ENCODE data around the gene FBXO27.

FBXO27 gene

DNA sequence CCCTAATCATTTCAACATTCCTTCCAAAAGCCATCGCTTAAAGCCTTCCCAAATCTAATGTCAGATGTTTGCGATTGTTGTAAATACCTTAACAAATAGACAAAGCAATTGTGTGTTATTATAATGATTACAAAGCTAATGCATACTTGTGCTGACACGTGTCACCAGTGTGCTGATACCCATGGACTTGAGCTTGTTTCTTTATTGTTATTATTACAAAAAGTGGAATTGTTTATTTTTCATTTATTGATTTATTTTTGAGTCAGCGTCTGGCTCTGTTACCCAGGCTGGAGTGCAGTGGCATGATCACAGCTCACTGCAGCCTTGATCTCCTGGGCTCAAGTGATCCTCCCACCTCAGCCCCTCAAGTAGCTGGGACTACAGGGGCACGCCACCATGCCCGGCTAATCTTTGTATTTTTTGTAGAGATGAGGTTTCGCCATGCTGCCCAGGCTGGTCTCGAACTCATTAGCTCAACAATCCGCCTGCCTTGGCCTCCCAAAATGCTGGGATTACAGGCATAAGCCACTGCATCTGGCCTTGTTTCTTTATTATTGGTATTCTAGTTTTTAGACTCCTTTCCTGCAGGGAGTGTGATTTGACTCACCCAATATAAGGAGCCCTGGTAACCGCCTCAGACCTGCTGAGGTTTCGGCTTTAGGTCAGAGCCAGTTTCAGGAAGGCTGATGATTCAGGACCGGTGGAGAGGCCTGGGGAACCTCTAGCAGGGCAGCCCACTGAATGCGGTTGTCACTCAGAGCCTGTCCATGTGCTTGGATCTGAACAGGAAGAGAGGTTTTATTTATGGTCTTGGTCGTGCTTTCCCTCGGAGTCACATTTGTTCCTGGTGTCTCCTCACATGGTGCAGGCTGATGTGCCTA, 54.7 kb downstream of the FBXO27 start:
- H4K8ac ChIP-seq (ENCODE audit: low read depth, low read length): no peak overlapping the region
- H2BK120ac ChIP-seq (ENCODE audit: insufficient read depth, low read length, poor library complexity): no peak overlapping the region
- H3K4ac ChIP-seq (ENCODE audit: low read depth, low read length): no peak overlapping the region
- H3K4me2 ChIP-seq (ENCODE audit: low read length): no peak overlapping the region
- no peak overlapping the region for H4K91ac ChIP-seq (ENCODE audit: low read depth, low read length)
- peaks cover 9% of the 10 kb centered on the region for H3K79me1 ChIP-seq (ENCODE audit: low read length)
- no peak overlapping the region for H3K4me3 ChIP-seq (ENCODE audit: low read depth, low read length)
- WGBS (ENCODE audit: extremely low coverage, insufficient coverage, insufficient read length): no CpG with 5 or more reads among the region's 15 CpGs
- peaks cover 6% of the 10 kb centered on the region for H3K9me3 ChIP-seq (ENCODE audit: insufficient read depth, low read depth, low read length)
- H2BK12ac ChIP-seq (ENCODE audit: low read length): no peak overlapping the region
- peaks cover 7 to 9% of the 10 kb centered on the region in 2 experiments for H3K4me1 ChIP-seq (ENCODE audit: control insufficient read depth in 1 of 2, insufficient read depth in 2 of 2, low read length in 2 of 2)
- H3K36me3 ChIP-seq (ENCODE audit: control insufficient read depth in 1 of 2, insufficient read depth in 2 of 2, low read length in 2 of 2): no peaks in the 10 kb centered on the region
- H3K27me3 ChIP-seq (ENCODE audit: insufficient read depth, low read length): no peaks in the 10 kb centered on the region
- no peak overlapping the region for H2AFZ ChIP-seq (ENCODE audit: insufficient read depth, low read length, poor library complexity)
- no peak overlapping the region for H3K9ac ChIP-seq (ENCODE audit: low read length)
- H3K27ac ChIP-seq (ENCODE audit: low read depth, low read length): no peak overlapping the region
- no peaks in the 10 kb centered on the region for H3K79me2 ChIP-seq (ENCODE audit: control insufficient read depth, insufficient read depth, low read length, poor library complexity)
- no peak overlapping the region for H3K14ac ChIP-seq (ENCODE audit: low read length)
- no peak overlapping the region for H4K12ac ChIP-seq (ENCODE audit: low read depth, low read length)
- no peak for DNase-seq
- H3K18ac ChIP-seq (ENCODE audit: low read length): no peak overlapping the region
- H2BK5ac ChIP-seq (ENCODE audit: low read depth, low read length, poor library complexity): no peak overlapping the region
- no peak overlapping the region for H3K23ac ChIP-seq (ENCODE audit: low read length)
- H2AK5ac ChIP-seq (ENCODE audit: low read length): no peak overlapping the region

DNA sequence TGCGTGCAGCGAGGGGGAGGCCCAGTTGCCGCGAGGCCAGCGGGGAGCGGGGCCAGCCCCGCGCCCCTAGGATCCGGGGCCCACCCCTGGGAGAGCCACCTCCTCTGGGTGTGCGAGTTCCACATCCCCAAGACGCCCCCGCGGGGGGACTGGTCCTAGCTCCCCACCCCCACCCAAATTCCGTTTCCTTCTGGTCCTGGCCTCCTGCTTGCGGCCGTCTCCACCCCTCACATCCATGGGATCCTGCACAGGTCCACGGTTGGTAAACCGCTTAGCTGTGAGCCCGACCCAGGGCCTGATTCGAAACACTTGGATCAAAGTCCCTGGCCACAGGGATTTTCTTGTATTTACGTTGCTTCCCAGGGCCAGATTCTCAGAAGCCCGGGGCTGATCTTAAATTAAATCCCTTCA, 56.5 kb downstream of the FBXO27 start:
- H2AFZ ChIP-seq (ENCODE audit: insufficient read depth, low read length, poor library complexity): peak overlapping the region; percentile 77
- no peaks in the 10 kb centered on the region for H3K27me3 ChIP-seq (ENCODE audit: insufficient read depth, low read length)
- H3K23ac ChIP-seq (ENCODE audit: low read length): no peak overlapping the region
- no peak overlapping the region for H3K4ac ChIP-seq (ENCODE audit: low read depth, low read length)
- no peak overlapping the region for H3K27ac ChIP-seq (ENCODE audit: low read depth, low read length)
- peak overlapping the region; percentile 43 for H3K18ac ChIP-seq (ENCODE audit: low read length)
- H3K9ac ChIP-seq (ENCODE audit: low read length): peak overlapping the region; percentile 49
- peak overlapping the region; percentile 35 for H4K12ac ChIP-seq (ENCODE audit: low read depth, low read length)
- H3K79me1 ChIP-seq (ENCODE audit: low read length): peaks cover 9% of the 10 kb centered on the region
- peak overlapping the region; percentile 66 for H3K4me3 ChIP-seq (ENCODE audit: low read depth, low read length)
- H3K4me2 ChIP-seq (ENCODE audit: low read length): peak overlapping the region; percentile 74
- peak overlapping the region; percentile 4 for H2BK12ac ChIP-seq (ENCODE audit: low read length)
- peaks cover 7 to 9% of the 10 kb centered on the region in 2 experiments for H3K4me1 ChIP-seq (ENCODE audit: control insufficient read depth in 1 of 2, insufficient read depth in 2 of 2, low read length in 2 of 2)
- peak overlapping the region; percentile 79 for H4K91ac ChIP-seq (ENCODE audit: low read depth, low read length)
- H3K14ac ChIP-seq (ENCODE audit: low read length): peak overlapping the region; percentile 42
- peaks cover 3% of the 10 kb centered on the region for H3K9me3 ChIP-seq (ENCODE audit: insufficient read depth, low read depth, low read length)
- WGBS (ENCODE audit: extremely low coverage, insufficient coverage, insufficient read length): no CpG with 5 or more reads among the region's 22 CpGs
- no peak overlapping the region for H2BK5ac ChIP-seq (ENCODE audit: low read depth, low read length, poor library complexity)
- H2BK120ac ChIP-seq (ENCODE audit: insufficient read depth, low read length, poor library complexity): no peak overlapping the region
- peak in 1 of 2 donors; percentile 12 for DNase-seq
- no peak overlapping the region for H2AK5ac ChIP-seq (ENCODE audit: low read length)
- H3K36me3 ChIP-seq (ENCODE audit: control insufficient read depth in 1 of 2, insufficient read depth in 2 of 2, low read length in 2 of 2): no peaks in the 10 kb centered on the region
- peak overlapping the region; percentile 25 for H4K8ac ChIP-seq (ENCODE audit: low read depth, low read length)
- no peaks in the 10 kb centered on the region for H3K79me2 ChIP-seq (ENCODE audit: control insufficient read depth, insufficient read depth, low read length, poor library complexity)

DNA sequence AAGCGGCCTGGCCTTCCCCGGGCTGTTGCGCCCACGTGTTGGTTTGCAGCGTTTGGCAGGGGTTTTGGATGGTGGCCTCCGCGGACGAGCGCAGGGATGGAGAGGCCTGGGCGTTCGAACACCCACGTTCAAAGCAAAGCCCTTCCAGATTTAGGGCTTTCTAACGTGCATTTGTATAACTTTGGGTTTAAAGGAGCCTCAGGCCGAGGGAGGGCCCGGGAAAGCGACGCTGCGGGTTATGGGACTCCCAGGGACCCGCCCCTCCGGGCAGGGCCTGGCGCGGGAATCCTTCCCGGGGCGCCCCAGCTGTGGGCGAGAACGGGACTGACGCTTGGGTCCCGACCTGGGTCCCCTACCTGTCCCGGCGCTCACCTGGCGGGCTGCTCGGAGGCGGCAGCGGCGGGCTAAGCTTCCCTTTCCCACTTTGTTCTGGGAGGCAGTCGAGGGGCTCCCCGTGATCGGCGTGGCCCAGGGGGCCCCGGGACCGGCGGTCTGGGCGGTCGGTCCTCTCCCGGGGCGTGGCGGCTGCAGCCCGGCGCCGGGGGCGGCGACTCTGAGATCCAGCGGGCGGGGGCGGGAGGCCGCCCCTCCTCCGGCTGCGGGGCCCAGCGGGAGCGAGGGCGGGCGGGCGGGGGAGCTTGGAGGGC, 57.0 kb downstream of the FBXO27 start, which contains the start of gene FBXO17:
FBXO17 (minus strand) TSS at position 529 of the 647 bp plus-strand sequence. CDS start 25,423 bp downstream, outside the sequence.
- peak in 1 of 2 donors; percentile 38 for DNase-seq
- Histone ChIP-seq H3K27me3 (ENCODE audit: insufficient read depth, low read length) (no peaks in the 10 kb centered on the region), H3K18ac (ENCODE audit: low read length) (peak within 1 kb of the TSS; percentile 76), H3K14ac (ENCODE audit: low read length) (peak within 1 kb of the TSS; percentile 74), H3K36me3 (ENCODE audit: control insufficient read depth in 1 of 2, insufficient read depth in 2 of 2, low read length in 2 of 2) (no peaks in the 10 kb centered on the region), H3K4me1 (ENCODE audit: control insufficient read depth in 1 of 2, insufficient read depth in 2 of 2, low read length in 2 of 2) (peaks cover 7 to 9% of the 10 kb centered on the region in 2 experiments), H4K8ac (ENCODE audit: low read depth, low read length) (peak within 1 kb of the TSS; percentile 57), H3K4me2 (ENCODE audit: low read length) (peak within 1 kb of the TSS; percentile 74), H4K91ac (ENCODE audit: low read depth, low read length) (peak within 1 kb of the TSS; percentile 79), H2AFZ (ENCODE audit: insufficient read depth, low read length, poor library complexity) (peak within 1 kb of the TSS; percentile 92), H3K4ac (ENCODE audit: low read depth, low read length) (no peak within 1 kb of the TSS), H2BK120ac (ENCODE audit: insufficient read depth, low read length, poor library complexity) (peak within 1 kb of the TSS; percentile 48), H3K4me3 (ENCODE audit: low read depth, low read length) (peak within 1 kb of the TSS; percentile 74), H3K79me2 (ENCODE audit: control insufficient read depth, insufficient read depth, low read length, poor library complexity) (no peaks in the 10 kb centered on the region), H3K79me1 (ENCODE audit: low read length) (peaks cover 9% of the 10 kb centered on the region), H2AK5ac (ENCODE audit: low read length) (no peak within 1 kb of the TSS), H3K9me3 (ENCODE audit: insufficient read depth, low read depth, low read length) (no peaks in the 10 kb centered on the region), H3K23ac (ENCODE audit: low read length) (no peak within 1 kb of the TSS), H4K12ac (ENCODE audit: low read depth, low read length) (peak within 1 kb of the TSS; percentile 35), H3K9ac (ENCODE audit: low read length) (peak within 1 kb of the TSS; percentile 77), H2BK5ac (ENCODE audit: low read depth, low read length, poor library complexity) (peak within 1 kb of the TSS; percentile 60), H2BK12ac (ENCODE audit: low read length) (peak within 1 kb of the TSS; percentile 11), H3K27ac (ENCODE audit: low read depth, low read length) (no peak within 1 kb of the TSS)
- WGBS (ENCODE audit: extremely low coverage, insufficient coverage, insufficient read length): no CpG with 5 or more reads among the region's 63 CpGs

DNA sequence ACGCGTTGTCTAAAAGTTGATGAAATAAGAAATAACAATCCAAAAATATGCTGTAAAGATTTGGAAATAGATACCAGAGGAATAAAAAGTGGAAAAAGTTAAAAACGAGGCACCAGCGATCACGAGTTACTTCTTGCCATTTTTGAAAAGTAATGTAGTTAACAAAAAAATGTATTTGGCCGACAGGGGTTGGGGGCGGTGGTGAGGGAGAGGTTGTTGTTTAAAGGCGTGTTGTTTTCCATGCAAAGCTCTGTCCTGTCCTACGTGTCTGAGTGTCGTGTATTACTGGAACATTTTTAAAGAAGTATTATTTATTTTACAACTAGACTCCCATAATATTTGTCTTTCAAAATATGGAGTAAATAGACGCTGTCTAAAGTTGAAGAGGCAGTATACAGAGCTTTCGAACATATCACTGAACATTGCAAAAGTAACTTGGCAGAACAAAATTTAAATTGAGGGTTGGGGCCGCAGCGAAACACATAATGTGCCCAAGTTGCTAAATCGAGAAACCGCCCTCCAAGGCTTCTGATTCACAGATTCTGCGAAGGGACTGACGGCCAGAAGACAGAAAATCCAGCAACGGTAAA, 57.6 kb downstream of the FBXO27 start:
- Histone ChIP-seq H2AFZ (ENCODE audit: insufficient read depth, low read length, poor library complexity) (peak overlapping the region; percentile 92), H3K4ac (ENCODE audit: low read depth, low read length) (no peak overlapping the region), H3K14ac (ENCODE audit: low read length) (peak overlapping the region; percentile 8), H3K79me2 (ENCODE audit: control insufficient read depth, insufficient read depth, low read length, poor library complexity) (no peaks in the 10 kb centered on the region), H2AK5ac (ENCODE audit: low read length) (no peak overlapping the region), H3K4me2 (ENCODE audit: low read length) (peak overlapping the region; percentile 74), H3K36me3 (ENCODE audit: control insufficient read depth in 1 of 2, insufficient read depth in 2 of 2, low read length in 2 of 2) (no peaks in the 10 kb centered on the region), H4K12ac (ENCODE audit: low read depth, low read length) (no peak overlapping the region), H3K9me3 (ENCODE audit: insufficient read depth, low read depth, low read length) (no peaks in the 10 kb centered on the region), H2BK5ac (ENCODE audit: low read depth, low read length, poor library complexity) (no peak overlapping the region), H3K27ac (ENCODE audit: low read depth, low read length) (no peak overlapping the region), H3K9ac (ENCODE audit: low read length) (no peak overlapping the region), H2BK120ac (ENCODE audit: insufficient read depth, low read length, poor library complexity) (no peak overlapping the region), H3K4me3 (ENCODE audit: low read depth, low read length) (no peak overlapping the region), H3K79me1 (ENCODE audit: low read length) (peaks cover 9% of the 10 kb centered on the region), H4K91ac (ENCODE audit: low read depth, low read length) (no peak overlapping the region), H3K4me1 (ENCODE audit: control insufficient read depth in 1 of 2, insufficient read depth in 2 of 2, low read length in 2 of 2) (peaks cover 7 to 9% of the 10 kb centered on the region in 2 experiments), H3K18ac (ENCODE audit: low read length) (peak overlapping the region; percentile 76), H3K23ac (ENCODE audit: low read length) (no peak overlapping the region), H2BK12ac (ENCODE audit: low read length) (no peak overlapping the region), H4K8ac (ENCODE audit: low read depth, low read length) (peak overlapping the region; percentile 57), H3K27me3 (ENCODE audit: insufficient read depth, low read length) (no peaks in the 10 kb centered on the region)
- DNase-seq: no peak
- no CpG with 5 or more reads among the region's 19 CpGs for WGBS (ENCODE audit: extremely low coverage, insufficient coverage, insufficient read length)
